Measurements from ENCODE around the gene DYRK1A. TPM values are rescaled to one million over a fixed set of nuclear protein-coding genes. Genes with fewer than 3 reads are reported as not detected.
A peak's percentile ranks its signal among the peaks of the same experiment; 100 is the strongest.

The DYRK1A gene
- total and polyA plus RNA-seq, 3 experiments from 2014 or later, result 3.7 to 69.6 (median 66.1) TPM

DNA sequence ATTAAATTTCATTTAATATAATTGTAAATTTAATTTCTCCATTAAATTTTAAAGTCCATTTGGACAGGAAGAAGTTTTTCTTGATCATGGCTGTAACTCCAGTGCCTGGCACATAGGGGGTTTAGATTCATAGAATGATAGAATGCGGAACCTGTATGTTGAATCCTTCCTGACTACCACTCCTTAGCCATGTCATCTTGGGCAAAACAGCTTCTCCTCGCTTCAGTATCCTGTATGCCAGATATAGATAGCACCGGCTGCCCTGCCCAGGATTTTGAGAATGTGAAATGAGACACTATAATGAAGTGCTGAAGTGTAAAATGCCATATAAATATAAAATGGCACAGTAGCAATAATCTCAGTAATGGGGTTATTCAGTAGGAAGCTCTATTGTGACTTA, 6.4 kb downstream of the DYRK1A start:
- H3K27me3 Mint-ChIP-seq, result no peaks in the 10 kb centered on the region
- H3K27ac Mint-ChIP-seq, result peak overlapping the region in 2 of 8 donors; percentile 48 to 69
- H3K4me1 Mint-ChIP-seq, result peaks cover 83 to 91% (median 90%) of the 10 kb centered on the region in 3 donors
- H3K27me3 ChIP-seq (ENCODE audit: insufficient read depth, low read length, poor library complexity, severe bottlenecking), result no peaks in the 10 kb centered on the region
- no peaks in the 10 kb centered on the region for H3K36me3 ChIP-seq (ENCODE audit: insufficient read depth, low read length)
- H3K9me3 Mint-ChIP-seq, result no peaks in the 10 kb centered on the region
- ChIA-PET CTCF (no interaction called here), POLR2A (no interaction called here)
- no peaks in the 10 kb centered on the region for H3K9me3 ChIP-seq (ENCODE audit: low read length)
- no peak for DNase-seq
- no peak overlapping the region for H3K27ac ChIP-seq (ENCODE audit: low read depth, low read length)
- peaks cover 84% of the 10 kb centered on the region for H3K4me1 ChIP-seq (ENCODE audit: insufficient read depth, low read length)
- no peak overlapping the region for H3K4me3 ChIP-seq (ENCODE audit: low read length)
- H3K4me3 Mint-ChIP-seq, result peak overlapping the region in 4 of 7 donors; percentile 7 to 54 (median 24)
- H3K36me3 Mint-ChIP-seq, result peaks cover 0 to 10% (median 0%) of the 10 kb centered on the region in 3 donors

DNA sequence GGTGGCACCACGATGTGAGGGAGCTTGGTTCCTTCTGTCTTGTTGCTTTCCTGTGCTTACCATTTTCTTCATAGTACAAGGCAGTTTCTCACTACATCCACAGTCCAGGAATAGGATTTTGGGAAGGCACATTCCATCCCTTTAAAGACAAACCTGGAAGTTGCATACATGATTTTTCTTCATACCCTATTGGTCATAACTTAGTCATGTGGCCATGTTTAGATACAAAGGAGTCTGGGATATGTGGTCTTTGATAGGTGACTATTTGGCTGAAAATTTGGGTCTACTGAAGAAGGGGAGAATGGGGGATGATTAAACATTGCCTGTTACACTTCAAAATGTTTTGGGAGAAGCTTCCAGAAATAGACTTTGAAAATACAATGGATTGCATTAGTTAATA, 7.0 kb downstream of the DYRK1A start:
- ChIA-PET POLR2A (no interaction called here), CTCF (interaction anchor here (1.4 kb wide), 1 partner anchor 9 kb away, joined by 4 read pairs; no protein-coding TSS in a partner anchor)
- no peaks in the 10 kb centered on the region for H3K27me3 Mint-ChIP-seq
- Histone ChIP-seq H3K27ac (ENCODE audit: low read depth, low read length) (no peak overlapping the region), H3K36me3 (ENCODE audit: insufficient read depth, low read length) (no peaks in the 10 kb centered on the region), H3K4me3 (ENCODE audit: low read length) (no peak overlapping the region), H3K27me3 (ENCODE audit: insufficient read depth, low read length, poor library complexity, severe bottlenecking) (no peaks in the 10 kb centered on the region), H3K9me3 (ENCODE audit: low read length) (no peaks in the 10 kb centered on the region), H3K4me1 (ENCODE audit: insufficient read depth, low read length) (peaks cover 87% of the 10 kb centered on the region)
- peak overlapping the region; percentile 0 to 54 (median 20) for H3K4me3 Mint-ChIP-seq
- H3K27ac Mint-ChIP-seq, result peak overlapping the region in 7 of 8 donors; percentile 28 to 69 (median 65)
- H3K4me1 Mint-ChIP-seq, result peaks cover 87 to 95% (median 94%) of the 10 kb centered on the region in 3 donors
- no peaks in the 10 kb centered on the region for H3K9me3 Mint-ChIP-seq
- DNase-seq, result no peak
- peaks cover 0 to 5% (median 0%) of the 10 kb centered on the region in 3 donors for H3K36me3 Mint-ChIP-seq

DNA sequence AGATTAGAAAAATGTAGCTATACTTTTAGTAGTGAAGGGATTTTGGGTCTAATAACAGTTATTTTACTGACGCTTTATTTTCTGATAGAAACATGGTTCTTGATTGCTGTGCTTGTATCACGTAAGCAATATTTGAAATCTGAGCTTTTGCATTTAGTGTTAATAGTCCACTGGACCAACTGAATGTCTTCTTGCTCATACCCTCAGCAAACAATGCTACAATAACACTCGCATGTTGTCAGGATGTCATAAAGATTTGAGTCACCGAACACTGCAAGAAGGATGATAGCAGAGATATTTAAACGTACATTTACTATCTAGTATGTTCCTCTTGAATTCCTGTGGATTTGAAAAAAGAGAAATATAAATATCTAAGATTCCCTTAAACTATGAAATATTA, 7.5 kb downstream of the DYRK1A start:
- Histone ChIP-seq H3K36me3 (ENCODE audit: insufficient read depth, low read length) (no peaks in the 10 kb centered on the region), H3K9me3 (ENCODE audit: low read length) (no peaks in the 10 kb centered on the region), H3K4me1 (ENCODE audit: insufficient read depth, low read length) (peaks cover 90% of the 10 kb centered on the region), H3K27ac (ENCODE audit: low read depth, low read length) (no peak overlapping the region), H3K27me3 (ENCODE audit: insufficient read depth, low read length, poor library complexity, severe bottlenecking) (no peaks in the 10 kb centered on the region), H3K4me3 (ENCODE audit: low read length) (no peak overlapping the region)
- DNase-seq, result no peak
- ChIA-PET CTCF (interaction anchor here (1.4 kb wide), 1 partner anchor 9 kb away, joined by 4 read pairs; no protein-coding TSS in a partner anchor), POLR2A (interaction anchor here (1.3 kb wide), 1 partner anchor 107 kb away, joined by 4 read pairs; the partner anchor contains the start of gene VPS26C)
- H3K4me3 Mint-ChIP-seq, result peak overlapping the region in 6 of 7 donors; percentile 0 to 61 (median 32)
- H3K27me3 Mint-ChIP-seq, result no peaks in the 10 kb centered on the region
- H3K4me1 Mint-ChIP-seq, result peaks cover 87 to 95% (median 94%) of the 10 kb centered on the region in 3 donors
- H3K27ac Mint-ChIP-seq, result peak overlapping the region in 6 of 8 donors; percentile 45 to 91 (median 70)
- no peaks in the 10 kb centered on the region for H3K9me3 Mint-ChIP-seq
- H3K36me3 Mint-ChIP-seq, result peaks cover 0 to 2% (median 0%) of the 10 kb centered on the region in 3 donors

DNA sequence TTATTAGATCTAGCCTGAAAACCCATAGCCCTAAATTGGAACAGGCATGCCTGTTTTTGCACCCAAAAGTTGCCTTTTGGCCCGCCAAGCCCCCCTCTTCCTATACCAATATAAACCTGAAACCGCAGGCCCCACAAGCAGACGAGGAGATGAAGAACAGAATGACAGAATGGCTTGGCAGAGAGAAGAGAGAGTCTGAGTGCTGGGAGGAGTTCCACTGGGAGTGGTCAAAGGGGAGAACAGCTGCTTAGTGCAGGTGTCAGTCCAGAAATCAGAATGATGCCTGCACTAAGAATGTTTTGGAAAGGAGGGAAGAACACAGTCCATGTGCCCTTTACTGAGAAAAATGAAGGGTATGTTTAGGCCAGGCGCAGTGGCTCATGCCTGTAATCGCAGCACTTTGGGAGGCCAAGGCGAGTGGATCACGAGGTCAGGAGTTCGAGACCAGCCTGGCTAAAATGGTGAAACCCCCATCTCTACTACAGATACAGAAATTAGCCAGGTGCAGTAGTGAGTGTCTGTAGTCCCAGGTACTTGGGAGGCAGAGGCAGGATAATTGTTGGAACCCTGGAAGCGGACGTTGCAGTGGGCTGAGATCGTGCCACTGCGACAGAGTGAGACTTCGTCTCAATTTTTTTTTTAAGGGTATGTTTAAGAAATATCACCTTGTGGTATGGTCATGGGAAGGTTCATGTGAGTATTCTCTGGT, 9.4 kb downstream of the DYRK1A start:
- Mint-ChIP-seq H3K27ac (peak overlapping the region; percentile 2 to 88 (median 34)), H3K4me1 (peaks cover 86 to 95% (median 94%) of the 10 kb centered on the region in 3 donors), H3K36me3 (peaks cover 0 to 3% (median 0%) of the 10 kb centered on the region in 3 donors), H3K27me3 (peaks cover 0 to 5% of the 10 kb centered on the region in 2 donors), H3K9me3 (no peaks in the 10 kb centered on the region), H3K4me3 (peak overlapping the region in 6 of 7 donors; percentile 30 to 53 (median 48))
- ChIA-PET POLR2A (no interaction called here), CTCF (no interaction called here)
- H3K27me3 ChIP-seq (ENCODE audit: insufficient read depth, low read length, poor library complexity, severe bottlenecking), result no peaks in the 10 kb centered on the region
- no peak overlapping the region for H3K4me3 ChIP-seq (ENCODE audit: low read length)
- H3K36me3 ChIP-seq (ENCODE audit: insufficient read depth, low read length), result no peaks in the 10 kb centered on the region
- H3K4me1 ChIP-seq (ENCODE audit: insufficient read depth, low read length), result peaks cover 91% of the 10 kb centered on the region
- no peak for DNase-seq
- H3K27ac ChIP-seq (ENCODE audit: low read depth, low read length), result no peak overlapping the region
- no peaks in the 10 kb centered on the region for H3K9me3 ChIP-seq (ENCODE audit: low read length)

DNA sequence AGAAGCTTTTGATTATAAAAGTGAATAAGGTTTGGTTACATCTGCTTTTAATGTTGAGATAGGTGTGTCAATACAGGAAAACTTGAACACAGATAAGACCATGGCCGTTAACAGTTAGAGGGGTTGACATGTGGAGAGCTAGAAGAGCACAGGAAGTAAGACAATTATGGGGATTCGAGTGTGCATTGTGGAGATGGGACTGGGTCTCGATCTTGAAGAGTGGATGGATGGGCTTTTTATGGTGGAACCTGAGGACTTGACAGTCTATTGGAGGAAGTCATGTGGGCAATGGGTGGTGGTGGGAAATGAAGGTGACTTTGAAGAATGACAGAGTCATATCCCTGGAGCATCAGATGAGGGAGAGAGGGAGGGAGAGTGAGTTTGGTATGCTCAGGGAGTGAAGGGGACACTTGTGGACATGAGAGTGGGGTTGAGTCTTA, 12.1 kb downstream of the DYRK1A start:
- CTCF ChIA-PET, result no interaction called here

DNA sequence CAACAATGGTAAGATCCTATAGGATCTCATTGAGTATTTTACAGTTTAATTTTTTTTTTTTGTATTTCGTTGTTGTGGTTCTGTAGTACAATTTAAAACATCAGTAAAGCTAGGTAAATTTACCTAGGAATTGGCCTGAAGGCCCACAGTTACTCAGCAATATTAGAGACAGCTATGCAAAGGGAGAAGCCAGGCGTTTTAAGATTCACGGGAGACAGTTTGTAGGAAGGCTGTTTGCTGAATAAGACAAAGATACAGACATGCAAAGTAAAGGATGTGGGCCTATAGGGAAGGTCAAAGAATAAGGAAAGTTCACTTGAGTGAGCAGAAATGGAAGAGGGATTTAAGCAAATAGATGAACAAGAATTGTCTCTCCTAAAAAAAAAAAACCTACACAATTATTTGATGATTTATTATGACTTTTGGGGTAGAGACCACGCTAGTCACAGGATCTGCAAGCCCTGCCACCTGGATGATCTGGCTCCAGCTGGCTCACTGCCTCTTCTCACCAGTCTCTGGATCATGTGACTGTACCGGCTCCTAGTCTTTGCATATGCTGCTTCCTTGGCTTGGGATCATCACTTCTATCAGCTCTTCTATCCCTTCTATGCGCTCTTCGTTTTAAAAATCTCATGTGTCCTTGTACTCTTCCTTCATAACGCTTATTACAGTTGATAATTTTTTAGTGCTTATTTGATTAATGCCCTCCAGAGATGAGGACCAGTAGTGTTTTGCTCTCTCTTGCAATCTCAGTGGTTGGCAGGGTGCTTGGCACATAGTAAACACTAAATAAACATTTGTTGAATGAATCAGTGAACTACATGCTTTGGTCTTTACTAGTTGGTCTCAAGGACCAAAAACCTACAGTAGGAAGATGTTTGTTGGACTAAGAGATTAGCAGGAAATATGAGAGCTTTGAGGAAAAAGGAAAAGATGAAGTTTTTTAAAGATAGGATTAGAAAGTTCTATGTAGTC, 14.1 kb downstream of the DYRK1A start:
- ChIA-PET POLR2A (no interaction called here), CTCF (interaction anchor here (1.2 kb wide), 1 partner anchor 10 kb away, joined by 6 read pairs; no protein-coding TSS in a partner anchor)
- no peak for DNase-seq
- Mint-ChIP-seq H3K4me3 (peak overlapping the region in 6 of 7 donors; percentile 21 to 70 (median 42)), H3K27ac (peak overlapping the region in 7 of 8 donors; percentile 4 to 62 (median 24)), H3K36me3 (peaks cover 0 to 10% (median 2%) of the 10 kb centered on the region in 3 donors), H3K4me1 (peaks cover 86 to 97% (median 96%) of the 10 kb centered on the region in 3 donors), H3K9me3 (peaks cover 0 to 1% (median 0%) of the 10 kb centered on the region in 5 donors), H3K27me3 (peaks cover 0 to 5% of the 10 kb centered on the region in 2 donors)
- no peak overlapping the region for H3K27ac ChIP-seq (ENCODE audit: low read depth, low read length)
- H3K4me1 ChIP-seq (ENCODE audit: insufficient read depth, low read length), result peaks cover 92% of the 10 kb centered on the region
- no peaks in the 10 kb centered on the region for H3K27me3 ChIP-seq (ENCODE audit: insufficient read depth, low read length, poor library complexity, severe bottlenecking)
- no peak overlapping the region for H3K4me3 ChIP-seq (ENCODE audit: low read length)
- H3K9me3 ChIP-seq (ENCODE audit: low read length), result no peaks in the 10 kb centered on the region
- no peaks in the 10 kb centered on the region for H3K36me3 ChIP-seq (ENCODE audit: insufficient read depth, low read length)

More for the DNA sequence above, 12.1 kb downstream of the DYRK1A start:
- Mint-ChIP-seq H3K36me3 (peaks cover 0 to 8% (median 2%) of the 10 kb centered on the region in 3 donors), H3K27me3 (peaks cover 0 to 5% of the 10 kb centered on the region in 2 donors), H3K4me1 (peaks cover 83 to 95% (median 94%) of the 10 kb centered on the region in 3 donors), H3K4me3 (peak overlapping the region; percentile 3 to 72 (median 52)), H3K9me3 (peaks cover 0 to 1% (median 0%) of the 10 kb centered on the region in 5 donors), H3K27ac (peak overlapping the region in 6 of 8 donors; percentile 1 to 56 (median 36))
- no peaks in the 10 kb centered on the region for H3K27me3 ChIP-seq (ENCODE audit: insufficient read depth, low read length, poor library complexity, severe bottlenecking)
- H3K27ac ChIP-seq (ENCODE audit: low read depth, low read length), result no peak overlapping the region
- POLR2A ChIA-PET, result interaction anchor here (1.1 kb wide), 1 partner anchor 10 kb away, joined by 4 read pairs; no protein-coding TSS in a partner anchor
- H3K9me3 ChIP-seq (ENCODE audit: low read length), result no peaks in the 10 kb centered on the region
- no peak overlapping the region for H3K4me3 ChIP-seq (ENCODE audit: low read length)
- DNase-seq, result no peak
- no peaks in the 10 kb centered on the region for H3K36me3 ChIP-seq (ENCODE audit: insufficient read depth, low read length)
- peaks cover 89% of the 10 kb centered on the region for H3K4me1 ChIP-seq (ENCODE audit: insufficient read depth, low read length)

DNA sequence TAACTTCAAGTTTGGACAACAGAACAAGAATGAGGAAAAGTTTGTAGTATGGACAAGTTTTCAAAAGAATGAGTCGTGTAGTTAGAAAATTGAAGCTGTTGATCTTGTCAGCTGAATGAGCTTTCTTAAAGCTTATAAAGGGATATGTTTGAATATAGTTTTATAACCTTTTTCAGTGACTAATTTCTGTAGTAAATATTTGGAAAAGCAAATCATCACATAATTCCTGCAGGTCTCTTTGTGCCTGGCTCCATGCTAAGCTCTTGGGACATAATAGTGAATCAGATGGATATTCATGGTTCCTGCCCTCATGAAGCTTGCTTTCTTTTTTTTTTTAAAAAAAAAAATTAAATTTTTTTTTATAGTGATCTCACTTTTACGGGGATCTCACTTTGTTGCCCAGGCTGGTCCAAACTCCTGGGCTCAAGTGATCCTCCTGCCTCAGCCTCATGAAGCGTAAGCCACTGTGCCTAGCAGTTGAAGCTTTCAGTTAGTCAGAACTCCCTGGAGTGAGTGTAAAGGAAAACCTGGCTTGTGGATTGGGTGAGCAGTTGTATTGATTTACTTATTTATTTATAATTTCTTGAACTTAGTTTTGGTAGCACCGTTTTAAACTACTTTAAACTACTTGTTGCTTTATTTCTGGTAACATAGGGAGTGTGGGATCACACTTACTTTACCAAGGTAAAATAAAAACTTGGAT, 15.5 kb downstream of the DYRK1A start:
- H3K4me3 Mint-ChIP-seq, result peak overlapping the region in 4 of 7 donors; percentile 21 to 48 (median 42)
- Histone ChIP-seq H3K27me3 (ENCODE audit: insufficient read depth, low read length, poor library complexity, severe bottlenecking) (no peaks in the 10 kb centered on the region), H3K27ac (ENCODE audit: low read depth, low read length) (no peak overlapping the region), H3K4me1 (ENCODE audit: insufficient read depth, low read length) (peaks cover 95% of the 10 kb centered on the region), H3K9me3 (ENCODE audit: low read length) (no peaks in the 10 kb centered on the region), H3K36me3 (ENCODE audit: insufficient read depth, low read length) (no peaks in the 10 kb centered on the region), H3K4me3 (ENCODE audit: low read length) (no peak overlapping the region)
- peaks cover 0 to 8% (median 2%) of the 10 kb centered on the region in 3 donors for H3K36me3 Mint-ChIP-seq
- H3K9me3 Mint-ChIP-seq, result peaks cover 0 to 1% (median 0%) of the 10 kb centered on the region in 5 donors
- peaks cover 85 to 99% (median 99%) of the 10 kb centered on the region in 3 donors for H3K4me1 Mint-ChIP-seq
- POLR2A ChIA-PET, result interaction anchor here (0.6 kb wide), 1 partner anchor 12 kb away, joined by 3 read pairs; no protein-coding TSS in a partner anchor
- DNase-seq, result no peak
- CTCF ChIA-PET, result interaction anchor here (0.8 to 1.2 kb wide), 3 partner anchors 8 to 11 kb away, joined by 3 to 6 read pairs (median 3); no protein-coding TSS in a partner anchor
- H3K27me3 Mint-ChIP-seq, result peaks cover 0 to 5% of the 10 kb centered on the region in 2 donors
- peak overlapping the region in 2 of 8 donors; percentile 4 to 35 for H3K27ac Mint-ChIP-seq

All from CD8-positive, alpha-beta memory T cell (primary cell).